ENCODE results near the gene SLC37A2. TPM values are rescaled to one million over a fixed set of nuclear protein-coding genes. Genes with fewer than 3 reads are reported as not detected.

SLC37A2 gene
- total RNA-seq, 2 experiments from 2014 or later = 0.70 to 0.74 TPM

DNA sequence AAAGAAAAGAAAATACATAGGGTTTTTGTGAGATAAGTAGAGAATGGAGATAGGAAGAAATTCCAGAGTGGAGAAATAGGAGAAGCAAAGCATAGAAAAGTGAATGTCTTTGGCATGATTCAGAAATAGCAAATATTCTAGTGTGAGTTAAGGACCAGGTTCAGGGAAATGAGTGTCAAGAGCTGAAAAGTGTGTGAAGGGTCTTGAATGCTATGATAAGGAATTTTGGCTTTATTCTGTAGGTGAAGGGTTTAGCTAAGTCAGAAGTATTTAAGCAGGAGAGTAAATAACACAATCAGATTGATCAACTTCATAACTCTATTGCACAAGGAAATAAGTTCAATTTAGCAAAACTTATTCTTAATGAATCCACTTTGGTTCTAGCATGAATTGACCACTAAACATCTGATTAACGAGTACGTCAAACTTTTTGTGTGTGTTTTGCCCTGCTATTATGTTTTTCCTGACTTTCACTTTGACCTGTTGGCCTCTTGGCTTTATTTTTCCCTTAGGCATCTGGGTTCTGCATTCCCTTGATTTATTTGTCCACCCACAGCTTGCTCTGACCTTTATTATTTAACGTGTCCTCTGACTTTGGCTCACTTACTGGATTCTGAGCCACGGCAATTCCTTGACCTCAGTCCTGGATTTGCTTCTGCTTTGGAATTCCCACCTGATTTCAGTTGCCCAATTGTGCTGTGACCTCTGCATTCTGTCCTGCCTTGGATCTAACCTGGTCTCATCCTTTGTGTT, 60.3 kb downstream of the SLC37A2 start:
- H3K27ac Mint-ChIP-seq = no peak overlapping the region
- H3K4me1 Mint-ChIP-seq (ENCODE audit: low read depth) = peaks cover 3% of the 10 kb centered on the region
- no peak overlapping the region for H3K4me3 Mint-ChIP-seq
- H3K9me3 Mint-ChIP-seq = no peaks in the 10 kb centered on the region
- DNase-seq (no peak), ATAC-seq (no peak)
- H3K36me3 Mint-ChIP-seq (ENCODE audit: low read depth) = no peaks in the 10 kb centered on the region
- TF ChIP-seq, protein P1, sequence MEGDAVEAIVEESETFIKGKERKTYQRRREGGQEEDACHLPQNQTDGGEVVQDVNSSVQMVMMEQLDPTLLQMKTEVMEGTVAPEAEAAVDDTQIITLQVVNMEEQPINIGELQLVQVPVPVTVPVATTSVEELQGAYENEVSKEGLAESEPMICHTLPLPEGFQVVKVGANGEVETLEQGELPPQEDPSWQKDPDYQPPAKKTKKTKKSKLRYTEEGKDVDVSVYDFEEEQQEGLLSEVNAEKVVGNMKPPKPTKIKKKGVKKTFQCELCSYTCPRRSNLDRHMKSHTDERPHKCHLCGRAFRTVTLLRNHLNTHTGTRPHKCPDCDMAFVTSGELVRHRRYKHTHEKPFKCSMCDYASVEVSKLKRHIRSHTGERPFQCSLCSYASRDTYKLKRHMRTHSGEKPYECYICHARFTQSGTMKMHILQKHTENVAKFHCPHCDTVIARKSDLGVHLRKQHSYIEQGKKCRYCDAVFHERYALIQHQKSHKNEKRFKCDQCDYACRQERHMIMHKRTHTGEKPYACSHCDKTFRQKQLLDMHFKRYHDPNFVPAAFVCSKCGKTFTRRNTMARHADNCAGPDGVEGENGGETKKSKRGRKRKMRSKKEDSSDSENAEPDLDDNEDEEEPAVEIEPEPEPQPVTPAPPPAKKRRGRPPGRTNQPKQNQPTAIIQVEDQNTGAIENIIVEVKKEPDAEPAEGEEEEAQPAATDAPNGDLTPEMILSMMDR (IDR thresholded peaks at IDR 0.05) = no peak
- ChIA-PET POLR2A (interaction anchor here (1.6 kb wide), 1 partner anchor 17 kb away, joined by 4 read pairs; no protein-coding TSS in a partner anchor), CTCF (interaction anchor here (0.6 to 4.6 kb wide), 17 partner anchors 14 to 743 kb away, joined by 3 to 72 read pairs (median 4); partner anchors contain the start of genes CCDC15 and TMEM218)
- intact Hi-C loops (cut with micrococcal nuclease) = no loop called here
- peaks cover 23% of the 10 kb centered on the region for H3K27me3 Mint-ChIP-seq

DNA sequence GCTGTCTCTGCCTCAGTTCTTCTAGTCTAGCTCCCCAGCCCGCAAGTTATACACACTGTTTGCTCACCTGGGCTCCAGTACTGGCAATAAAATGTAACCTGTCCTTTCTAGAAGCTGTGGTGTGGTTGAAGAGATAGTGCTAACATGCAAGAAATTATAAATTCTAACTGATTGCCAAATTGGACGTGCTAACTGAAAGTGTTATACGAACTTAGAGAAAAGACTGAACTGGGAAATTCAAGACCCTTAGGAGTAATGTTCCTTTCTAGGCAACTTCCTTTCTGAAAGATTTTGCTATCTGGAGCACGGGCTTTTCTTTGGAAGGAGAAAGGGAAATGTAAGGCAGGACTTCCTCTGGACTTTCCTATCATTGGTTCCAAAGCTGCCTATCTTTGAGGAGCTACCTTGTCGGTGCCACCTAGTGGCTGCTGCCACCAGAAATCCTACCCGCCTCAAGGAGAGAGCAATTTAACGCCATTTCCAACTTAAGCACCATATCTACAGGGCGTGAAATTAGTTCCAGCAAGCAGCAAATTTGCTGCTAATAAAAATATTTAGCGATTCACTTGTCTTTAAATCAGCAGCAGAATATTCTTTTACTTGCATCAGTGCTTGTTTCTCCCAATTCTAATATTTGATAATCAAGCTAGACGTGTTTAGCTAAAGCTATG, 61.0 kb downstream of the SLC37A2 start:
- CTCF ChIA-PET = interaction anchor here (0.6 to 4.6 kb wide), 22 partner anchors 15 to 743 kb away, joined by 3 to 72 read pairs (median 4); partner anchors contain the start of genes CCDC15 and TMEM218
- POLR2A ChIA-PET = interaction anchor here (1.6 kb wide), 1 partner anchor 17 kb away, joined by 4 read pairs; no protein-coding TSS in a partner anchor
- intact Hi-C loops (cut with micrococcal nuclease) = no loop called here
- Mint-ChIP-seq H3K27ac (no peak overlapping the region), H3K9me3 (no peaks in the 10 kb centered on the region), H3K4me3 (no peak overlapping the region), H3K36me3 (ENCODE audit: low read depth) (no peaks in the 10 kb centered on the region), H3K4me1 (ENCODE audit: low read depth) (peaks cover 3% of the 10 kb centered on the region), H3K27me3 (peaks cover 20% of the 10 kb centered on the region)
- ATAC-seq = peak; percentile 73
- DNase-seq = peak; percentile 68
- TF ChIP-seq, protein P1 (IDR thresholded peaks at IDR 0.05) = peak; percentile 54

DNA sequence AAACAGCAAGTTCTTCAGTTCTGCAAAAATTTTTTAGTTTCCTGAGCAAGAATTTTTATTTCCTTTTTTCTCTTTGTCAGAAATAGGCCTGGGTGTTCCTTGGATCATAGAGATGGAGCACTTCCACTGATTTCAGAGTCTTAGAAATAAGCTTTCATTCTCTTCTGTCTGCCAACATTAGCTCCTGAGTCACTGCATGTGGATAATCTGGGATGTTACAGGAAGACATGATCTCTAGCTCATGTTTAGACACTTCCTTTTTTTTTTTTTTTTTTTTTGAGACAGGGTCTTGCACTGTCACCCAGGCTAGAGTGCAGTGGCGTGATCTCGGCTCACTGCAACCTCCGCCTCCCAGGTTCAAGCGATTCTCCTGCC, 61.5 kb downstream of the SLC37A2 start:
- Mint-ChIP-seq H3K4me3 (no peak overlapping the region), H3K36me3 (ENCODE audit: low read depth) (no peaks in the 10 kb centered on the region), H3K9me3 (no peaks in the 10 kb centered on the region), H3K4me1 (ENCODE audit: low read depth) (peaks cover 3% of the 10 kb centered on the region), H3K27ac (no peak overlapping the region), H3K27me3 (peaks cover 24% of the 10 kb centered on the region)
- no peak for ATAC-seq
- intact Hi-C loops (cut with micrococcal nuclease) = no loop called here
- ChIA-PET POLR2A (interaction anchor here (1.6 kb wide), 1 partner anchor 16 kb away, joined by 4 read pairs; no protein-coding TSS in a partner anchor), CTCF (interaction anchor here (0.6 to 4.6 kb wide), 17 partner anchors 15 to 288 kb away, joined by 3 to 72 read pairs (median 4); partner anchors contain the start of genes CCDC15 and TMEM218)
- no peak for DNase-seq
- TF ChIP-seq, protein P1 (IDR thresholded peaks at IDR 0.05) = no peak

DNA sequence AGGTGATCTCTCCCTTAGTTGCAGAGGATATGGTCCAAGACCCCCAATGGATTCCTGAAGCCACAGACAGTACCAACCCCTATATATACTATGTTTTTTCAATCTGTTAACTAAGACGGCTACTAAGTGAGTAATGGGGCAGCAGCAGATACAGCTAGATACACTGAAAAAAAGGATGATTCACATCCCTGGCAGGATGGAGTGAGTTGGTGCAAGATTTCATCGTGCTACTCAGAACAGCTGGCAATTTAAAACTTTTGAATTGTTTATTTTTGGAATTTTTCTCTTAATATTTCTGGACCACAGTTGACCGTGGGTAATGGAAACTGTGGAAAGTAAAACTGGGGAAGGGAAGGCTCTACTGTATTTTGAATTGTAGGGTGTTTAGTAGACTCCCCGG, 65.3 kb downstream of the SLC37A2 start:
- ChIA-PET CTCF (interaction anchor here (1.7 kb wide), 1 partner anchor 14 kb away, joined by 7 read pairs; no protein-coding TSS in a partner anchor), POLR2A (no interaction called here)
- H3K9me3 Mint-ChIP-seq = no peaks in the 10 kb centered on the region
- H3K4me1 Mint-ChIP-seq (ENCODE audit: low read depth) = peaks cover 3% of the 10 kb centered on the region
- DNase-seq (no peak), ATAC-seq (no peak)
- H3K27me3 Mint-ChIP-seq = peaks cover 39% of the 10 kb centered on the region
- TF ChIP-seq, protein P1 (IDR thresholded peaks at IDR 0.05) = no peak
- no peak overlapping the region for H3K27ac Mint-ChIP-seq
- H3K4me3 Mint-ChIP-seq = no peak overlapping the region
- intact Hi-C loops (cut with micrococcal nuclease) = no loop called here
- H3K36me3 Mint-ChIP-seq (ENCODE audit: low read depth) = no peaks in the 10 kb centered on the region

All from activated CD8-positive, alpha-beta T cell treated with anti-CD3 and anti-CD28 coated beads for 36 hours (primary cell).